GM21526 (cell line): ENCODE results near the gene FAP.

Experiments
- ATAC-seq: cut with Tn5 transposase; IDR thresholded peaks from one replicate; pipeline ENCODE4 v1.9.1; 2021; ENCODE audit warnings: moderate library complexity; ENCODE audit not compliant: unreplicated experiment, low FRiP score

Gene FAP

DNA sequence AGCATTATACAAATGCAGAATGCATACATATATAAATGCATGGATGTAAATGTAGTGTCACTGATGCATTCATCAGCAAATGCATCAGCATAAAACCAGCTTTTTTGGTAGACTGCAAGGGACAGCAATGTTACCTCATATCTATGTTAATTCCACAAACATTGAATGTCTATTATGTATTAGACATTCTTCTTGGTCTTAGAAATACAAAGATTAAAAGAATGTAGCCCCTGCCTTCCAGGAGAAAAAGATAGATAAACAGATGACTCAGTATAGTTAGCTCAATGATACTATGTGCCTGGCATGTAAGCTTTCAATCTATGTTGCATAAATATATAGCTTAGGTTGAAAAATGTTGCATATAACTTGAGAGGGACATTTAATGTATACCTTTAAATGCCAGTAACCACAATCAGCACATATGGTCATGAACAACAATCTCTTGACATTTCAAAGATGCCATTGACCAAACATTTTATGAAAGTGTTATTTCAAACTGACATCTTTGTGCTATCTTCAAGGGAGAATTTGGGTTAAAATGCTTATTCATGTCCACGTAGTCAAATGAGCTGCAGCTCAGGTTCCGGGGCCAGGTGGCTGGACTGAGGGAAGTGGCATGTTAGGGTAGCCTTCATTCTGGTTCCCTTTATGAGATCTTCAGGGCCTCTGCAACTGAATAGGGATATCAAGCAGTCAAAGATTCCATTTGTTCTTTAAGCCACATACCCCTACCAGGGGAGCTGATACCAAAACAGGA, 46.0 kb downstream of the FAP start:
- ATAC-seq: no peak

DNA sequence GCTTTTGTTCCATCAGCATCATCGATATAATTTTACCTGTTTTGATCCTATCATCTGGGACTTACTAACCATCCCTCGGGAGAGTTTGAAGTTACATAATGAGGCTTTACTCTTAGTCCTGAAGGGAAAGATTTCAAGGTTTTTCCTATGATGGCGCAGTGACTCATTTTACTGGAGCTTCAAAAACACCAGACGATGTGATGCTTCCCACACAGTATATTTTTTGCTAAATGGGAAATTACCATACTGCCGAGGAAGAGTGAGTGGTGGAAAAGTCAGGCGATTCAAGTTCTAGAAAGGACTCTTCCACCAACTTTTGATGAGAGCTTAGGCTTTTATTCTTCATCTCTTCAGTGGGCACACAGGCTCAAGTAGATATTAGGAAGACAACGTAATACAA, 46.6 kb downstream of the FAP start:
- no peak for ATAC-seq

DNA sequence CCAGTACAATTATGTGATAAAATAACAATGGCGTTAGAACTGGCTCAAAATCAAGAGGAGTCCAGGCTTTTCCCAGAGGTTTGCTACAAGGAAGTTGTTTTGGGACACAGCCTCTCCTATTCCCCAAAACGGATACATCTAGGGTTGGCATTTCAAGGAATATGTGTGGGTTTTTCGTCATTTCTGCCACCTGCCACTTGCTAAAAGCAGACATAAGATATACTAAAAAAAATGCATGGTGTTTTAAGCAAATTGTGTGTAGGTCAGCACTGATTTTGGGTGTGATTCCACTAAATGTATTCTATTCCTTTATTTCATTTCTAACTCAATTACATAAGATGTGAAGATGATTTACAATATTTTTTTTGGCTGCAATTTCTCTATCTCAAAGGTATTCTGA, 54.8 kb downstream of the FAP start:
- ATAC-seq: no peak

DNA sequence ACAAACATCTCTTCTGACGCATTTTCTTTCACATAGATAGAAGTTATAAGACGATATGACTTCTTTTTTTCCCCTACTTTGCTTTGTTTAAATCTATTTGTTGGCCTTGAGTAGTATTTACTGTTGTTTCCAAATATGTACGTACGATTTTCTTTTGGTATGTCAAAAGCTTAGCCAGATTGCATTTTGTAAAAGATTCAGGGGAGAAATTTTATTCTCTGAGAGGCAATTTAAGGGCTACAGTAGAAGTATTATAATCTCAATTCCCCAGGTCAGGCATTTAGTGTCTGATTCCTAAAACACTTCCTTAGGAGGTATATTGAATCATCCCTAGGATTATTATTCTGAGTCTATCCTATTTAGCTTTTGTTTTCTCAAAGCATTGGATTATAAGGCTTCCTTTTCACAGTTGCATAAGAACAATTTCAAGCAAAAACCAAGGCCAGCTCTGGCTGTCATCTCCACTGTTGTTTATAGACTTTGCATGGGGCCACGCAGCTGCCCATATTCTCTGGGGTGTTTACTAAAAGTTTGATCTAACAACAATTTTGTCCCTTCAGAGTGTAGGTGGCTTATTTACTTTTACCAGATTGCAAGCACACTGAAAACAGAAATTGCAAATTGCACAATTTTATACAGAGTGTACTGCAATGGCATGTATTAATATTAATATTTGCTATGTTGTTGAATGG, 57.6 kb downstream of the FAP start:
- no peak for ATAC-seq

DNA sequence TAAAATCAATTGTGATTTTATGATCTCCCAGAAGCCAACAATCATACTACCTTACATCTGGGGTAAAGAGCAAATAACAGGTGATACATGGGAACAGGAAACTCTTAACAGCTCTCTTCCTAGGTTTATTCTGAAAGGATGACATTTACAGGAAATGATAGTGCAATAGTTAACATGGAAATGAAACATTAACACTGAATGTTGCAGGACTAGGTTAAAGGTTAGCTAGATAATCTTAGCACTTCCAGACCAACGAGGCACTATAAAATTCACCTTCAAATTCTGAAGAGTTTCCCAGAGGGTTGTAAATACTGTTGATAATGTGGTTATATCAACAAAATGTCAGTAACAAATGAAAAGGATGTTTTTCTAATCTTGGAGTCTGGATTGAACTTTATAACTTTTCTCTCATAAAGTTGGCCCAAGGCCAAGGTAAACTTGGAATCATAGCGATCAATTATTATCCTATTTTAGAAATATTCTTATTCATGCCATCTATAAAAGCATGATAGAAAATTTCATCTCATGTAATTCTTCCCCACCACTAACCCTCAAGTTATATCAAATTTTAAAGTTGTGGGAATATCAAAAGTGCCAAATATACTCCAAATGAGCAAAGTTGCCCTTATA, 58.3 kb downstream of the FAP start:
- ATAC-seq: no peak

DNA sequence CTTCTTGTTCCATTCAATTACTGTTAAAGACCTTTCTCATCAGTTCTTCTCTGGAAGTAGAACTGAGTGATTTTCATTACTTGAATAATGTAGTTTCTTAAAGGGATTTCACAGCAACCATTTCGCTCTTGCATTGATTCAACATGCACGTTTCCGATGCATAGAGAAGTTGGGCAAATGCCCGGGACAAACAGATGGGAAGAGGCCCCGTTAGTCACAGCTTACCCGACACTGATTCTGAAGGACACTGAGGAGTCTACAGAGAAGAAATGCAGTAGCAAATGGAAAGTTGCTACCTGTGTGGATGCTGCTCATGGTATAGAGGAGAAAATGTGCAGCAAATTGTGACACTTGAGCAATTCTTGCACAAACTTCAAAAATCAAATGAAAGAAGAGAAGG, 58.9 kb downstream of the FAP start:
- ATAC-seq: no peak

DNA sequence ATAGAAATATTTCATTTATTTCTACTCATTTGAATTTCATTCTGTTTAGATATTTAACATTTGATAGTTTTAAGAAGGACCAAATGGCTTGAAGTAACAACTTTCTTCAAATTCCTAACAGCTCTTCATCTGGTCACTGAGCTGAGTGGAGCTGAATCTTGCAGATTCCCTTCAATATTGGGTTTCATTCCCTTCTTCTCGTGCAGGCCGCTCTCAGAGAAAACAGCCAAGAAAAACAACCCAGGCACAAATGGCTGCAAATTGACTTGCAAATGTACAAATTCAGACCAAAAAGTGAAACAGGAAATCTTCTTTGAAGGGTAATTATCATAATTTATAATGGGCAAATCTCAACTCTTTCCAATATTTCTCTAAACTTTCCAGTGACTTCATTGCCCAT, 60.9 kb downstream of the FAP start:
- ATAC-seq: no peak

DNA sequence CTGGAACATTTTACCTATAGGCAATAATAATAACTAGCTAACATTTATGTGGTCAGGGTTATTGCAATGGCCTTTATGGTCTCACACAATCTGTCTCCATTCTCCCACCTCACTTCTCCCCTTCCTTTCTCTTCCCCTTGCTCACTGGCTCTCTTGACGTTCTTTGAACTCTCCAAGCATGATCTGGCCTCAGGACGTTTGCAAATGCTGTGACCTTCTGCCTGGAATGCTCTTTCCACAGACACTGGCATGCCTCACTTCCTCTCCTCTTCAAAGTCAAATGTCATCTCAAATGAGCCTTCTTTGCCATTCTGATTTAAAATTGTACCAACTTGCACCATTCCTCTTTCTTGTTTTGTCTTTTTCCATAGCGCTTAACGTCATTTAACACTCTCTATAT, 65.9 kb downstream of the FAP start:
- ATAC-seq: no peak

DNA sequence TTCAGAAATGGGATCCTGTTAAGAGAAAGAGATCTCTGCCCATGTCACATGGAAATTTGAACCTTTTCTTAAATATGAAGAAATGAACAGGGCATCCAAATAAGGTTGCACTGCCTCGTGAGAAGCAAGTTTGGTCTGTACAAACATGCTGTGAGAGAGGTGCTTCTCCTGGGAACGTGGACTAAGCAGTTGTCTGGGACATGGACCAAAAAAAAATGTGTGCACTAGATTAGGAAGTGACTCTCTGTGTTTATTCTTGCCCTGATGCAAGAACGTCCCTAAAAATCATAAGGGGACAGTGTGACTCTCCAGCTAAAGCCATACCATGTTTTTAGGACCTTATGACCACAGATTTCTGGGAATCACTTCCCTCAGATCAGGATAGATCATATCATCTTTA, 67.5 kb downstream of the FAP start:
- ATAC-seq: no peak

DNA sequence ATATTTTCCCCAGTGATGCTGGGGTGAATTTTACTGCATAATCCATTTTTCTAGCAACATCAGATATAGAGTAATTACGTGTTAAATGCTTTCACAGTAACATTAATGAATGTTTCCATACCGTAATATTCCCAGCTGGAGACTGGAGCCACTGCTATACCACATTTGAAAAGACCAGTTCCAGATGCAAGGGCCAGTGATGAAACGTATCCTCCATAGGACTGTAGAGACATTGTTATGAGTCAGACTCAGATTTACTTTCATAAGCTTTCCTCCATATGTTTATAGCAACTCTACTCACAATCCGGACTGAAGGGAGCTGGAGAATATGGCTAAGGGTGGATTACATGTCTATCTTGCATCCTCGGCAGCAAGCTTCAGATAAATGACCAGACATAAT, 68.5 kb downstream of the FAP start:
- no peak for ATAC-seq

DNA sequence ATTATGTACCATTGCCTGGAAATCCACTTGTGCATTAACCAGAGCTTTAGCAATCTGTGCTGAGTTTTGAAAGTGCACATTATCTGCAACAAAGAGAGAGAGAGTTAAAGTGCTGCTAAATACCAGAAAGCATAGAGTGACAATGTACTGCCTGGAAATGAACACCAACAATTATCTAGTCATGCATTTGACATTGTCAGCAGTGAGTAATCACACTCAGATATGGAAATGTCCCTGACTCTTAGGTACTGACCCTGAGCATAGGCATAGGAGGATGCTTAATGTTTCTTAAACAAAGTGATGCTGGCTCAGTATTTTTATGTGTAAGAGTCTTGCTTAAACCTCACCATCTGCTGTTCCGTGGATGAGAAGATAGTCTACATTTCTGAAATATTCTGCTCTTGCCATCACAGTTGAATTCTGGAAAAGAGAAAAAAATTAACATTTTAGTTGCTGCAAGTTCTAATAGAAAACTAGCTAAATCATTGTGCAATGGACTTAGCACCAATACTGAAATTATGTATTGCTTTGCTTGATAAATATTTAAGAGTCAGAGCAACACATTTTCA, 70.4 kb downstream of the FAP start:
- ATAC-seq: no peak

DNA sequence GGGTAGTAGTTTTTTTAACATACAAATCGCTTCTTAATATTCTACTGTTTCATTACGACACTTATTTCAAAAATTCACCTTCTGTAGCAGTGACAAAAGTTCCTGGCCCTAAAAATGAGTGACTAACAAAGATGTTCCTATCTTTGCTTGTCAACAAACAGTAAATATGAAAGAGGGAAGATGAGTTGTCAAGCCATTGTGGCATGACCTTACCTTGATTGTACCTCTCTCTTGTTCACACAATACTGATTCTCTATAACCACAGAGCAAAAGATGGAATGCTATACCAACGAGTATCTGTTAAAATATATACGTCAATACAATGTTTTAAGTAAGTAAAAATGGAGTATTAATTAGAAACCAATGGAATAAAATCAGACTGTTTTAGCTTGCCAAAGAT, 76.5 kb downstream of the FAP start:
- no peak for ATAC-seq

DNA sequence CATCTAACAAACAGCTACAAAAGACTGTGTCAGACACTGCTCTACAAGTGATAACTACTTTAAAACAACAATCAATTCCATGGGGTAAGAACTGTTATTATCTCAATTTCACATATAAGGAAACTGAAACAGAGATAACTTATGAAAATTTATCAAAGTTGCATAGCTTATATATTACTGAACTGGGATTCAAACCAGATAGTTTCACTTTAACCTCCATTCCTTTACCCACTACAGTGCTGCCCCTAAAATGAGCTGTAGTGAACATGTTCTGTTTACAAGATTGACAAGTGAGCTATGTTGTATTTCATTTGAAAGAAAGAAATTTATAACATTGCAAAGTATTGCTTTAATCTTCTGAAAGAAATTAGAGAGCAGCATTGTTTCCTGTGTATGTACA, 77.1 kb downstream of the FAP start:
- no peak for ATAC-seq

DNA sequence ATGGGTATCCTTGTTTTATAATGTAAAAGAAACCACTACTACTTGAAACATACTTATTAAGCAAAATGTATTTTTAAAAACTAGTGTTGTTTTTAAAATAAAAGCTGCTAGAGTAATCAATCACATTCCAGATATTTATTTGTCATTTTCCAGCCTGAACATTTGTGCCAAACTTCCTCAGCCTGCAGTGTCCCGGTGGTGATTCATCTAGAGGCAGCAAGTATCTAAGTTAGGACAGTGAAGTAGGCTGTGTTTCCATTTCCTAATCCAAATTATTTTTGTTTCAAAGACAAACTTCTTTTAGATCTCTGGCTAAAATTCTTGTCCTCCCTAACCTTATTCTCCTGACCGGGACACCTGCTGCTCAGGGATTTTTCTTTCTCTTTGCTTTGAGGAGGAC, 78.4 kb downstream of the FAP start:
- ATAC-seq: no peak

DNA sequence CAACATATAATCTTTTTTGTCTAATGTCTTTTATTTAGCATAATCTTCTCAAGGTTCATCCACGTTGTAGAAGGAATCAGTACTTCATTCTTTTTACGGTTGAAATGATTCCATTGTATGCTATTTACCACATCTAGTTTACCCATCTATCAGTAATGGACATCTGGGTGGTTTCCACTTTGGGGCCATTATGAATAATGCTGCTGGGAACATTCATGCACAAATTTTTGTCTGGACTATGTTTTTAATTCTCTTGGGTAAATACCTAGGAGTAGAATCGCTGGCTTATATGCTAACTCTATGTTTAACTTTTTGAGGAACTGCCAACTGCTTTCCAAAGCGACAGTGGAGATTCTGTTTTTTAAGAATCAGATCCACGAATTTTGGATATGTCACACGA, 83.8 kb downstream of the FAP start:
- ATAC-seq: no peak

DNA sequence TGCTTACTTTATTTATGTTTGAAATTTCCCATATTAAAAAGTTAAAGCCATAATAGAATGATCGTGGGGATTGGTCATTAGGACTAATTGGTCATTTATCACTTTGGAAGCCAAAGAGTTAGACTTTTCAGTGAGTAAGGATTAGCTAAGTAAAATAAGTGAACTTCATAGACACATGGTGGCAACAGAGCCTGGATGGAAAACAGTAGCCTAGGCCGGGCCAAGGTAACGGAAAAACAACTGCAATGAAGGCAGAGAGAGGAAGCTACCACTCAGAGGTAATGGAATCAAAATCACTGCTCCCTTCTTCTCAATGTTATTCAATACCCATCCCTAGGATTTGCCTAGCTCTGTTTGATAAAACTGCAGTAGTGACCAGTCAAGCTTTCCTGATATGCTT, 87.1 kb downstream of the FAP start:
- ATAC-seq: no peak

DNA sequence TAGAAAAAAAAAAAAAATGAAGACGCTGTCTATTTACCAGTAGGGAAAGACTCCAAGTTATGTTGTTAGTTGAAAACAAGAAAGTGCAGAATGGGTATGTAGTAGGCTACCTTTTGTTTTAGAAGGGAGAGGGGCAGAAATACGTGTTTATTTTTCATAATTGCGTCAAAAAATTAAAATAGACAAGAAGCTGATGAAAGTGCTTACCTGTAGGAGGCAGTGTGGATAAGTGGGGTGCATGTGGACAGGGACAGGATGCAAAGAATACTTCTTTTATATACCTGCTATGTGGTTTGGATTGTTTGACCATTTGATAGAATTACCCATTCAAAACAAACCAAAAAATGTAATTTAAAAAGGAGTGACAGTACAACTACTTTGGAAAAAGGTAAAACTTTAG, 88.2 kb downstream of the FAP start:
- no peak for ATAC-seq

DNA sequence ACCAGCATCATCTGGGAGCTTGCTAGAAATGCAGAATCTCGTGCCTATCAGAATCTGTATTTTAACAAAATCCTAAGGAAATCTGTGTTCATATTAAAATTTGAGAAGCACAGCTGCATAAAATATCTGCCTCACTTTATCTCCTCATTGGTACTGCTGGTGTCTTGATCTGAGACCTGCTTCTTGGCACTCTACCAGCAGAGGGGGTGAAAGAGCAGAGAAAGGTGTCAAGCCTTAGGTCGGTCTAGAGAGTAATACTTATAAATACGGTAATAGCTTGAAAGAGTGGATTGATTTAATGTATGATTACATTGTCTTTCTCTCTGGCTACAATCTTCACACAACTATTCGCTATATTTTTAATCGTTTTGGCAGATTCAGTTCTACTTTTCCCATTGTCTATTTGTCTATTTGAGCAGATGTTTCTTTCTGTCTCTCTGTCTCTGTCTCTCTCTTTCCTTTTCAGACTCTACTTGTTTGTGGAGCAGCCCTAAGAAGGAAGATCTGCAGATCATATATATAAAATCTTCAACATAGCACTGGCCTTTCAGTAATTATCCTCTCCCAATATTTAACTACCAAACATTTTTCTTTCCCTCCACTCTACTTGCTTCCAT, 89.5 kb downstream of the FAP start:
- ATAC-seq: peak; percentile 99

DNA sequence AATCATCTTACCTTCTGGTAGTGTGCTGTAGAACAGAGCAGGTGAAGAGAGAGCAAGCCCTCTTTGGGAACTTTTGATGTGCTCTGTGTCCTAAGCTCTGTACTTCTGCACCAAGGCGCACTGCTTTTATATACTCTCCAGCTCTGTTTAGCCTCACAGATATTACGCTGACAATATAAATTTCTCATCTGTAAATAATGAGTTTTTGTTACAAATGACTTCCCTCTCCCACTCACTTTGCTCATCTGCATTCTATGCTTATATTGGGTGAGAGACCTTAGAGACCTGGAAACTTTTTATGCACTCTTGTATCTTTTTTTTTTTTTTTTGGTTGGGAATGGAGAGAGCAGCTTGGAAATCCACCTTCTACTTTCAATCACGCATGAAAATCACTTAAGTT, 91.1 kb downstream of the FAP start, which contains the start of gene GCG:
Gene GCG, minus strand, starts transcription at position 101 of the 400 bp plus-strand sequence. CDS start 3,069 bp downstream, outside the sequence.
- no peak for ATAC-seq

DNA sequence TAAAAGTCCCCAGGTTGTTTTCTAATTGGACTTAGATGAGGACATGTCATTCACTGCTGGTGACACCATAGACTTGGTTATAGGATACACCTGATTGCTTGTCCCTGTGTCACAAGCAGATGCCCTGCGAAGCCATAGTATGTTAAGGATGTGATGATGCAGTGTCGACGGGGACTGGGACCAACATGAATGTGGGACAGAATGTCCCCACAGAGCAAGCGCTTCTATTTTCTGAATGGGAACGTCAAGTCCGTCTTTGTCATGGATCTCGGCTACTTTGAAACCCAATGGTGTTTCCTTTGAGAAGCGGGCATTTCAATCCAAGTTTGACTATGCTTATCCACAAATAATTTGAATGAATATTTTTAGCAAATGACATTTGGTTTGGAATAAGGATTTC, 93.3 kb downstream of the FAP start:
- no peak for ATAC-seq

DNA sequence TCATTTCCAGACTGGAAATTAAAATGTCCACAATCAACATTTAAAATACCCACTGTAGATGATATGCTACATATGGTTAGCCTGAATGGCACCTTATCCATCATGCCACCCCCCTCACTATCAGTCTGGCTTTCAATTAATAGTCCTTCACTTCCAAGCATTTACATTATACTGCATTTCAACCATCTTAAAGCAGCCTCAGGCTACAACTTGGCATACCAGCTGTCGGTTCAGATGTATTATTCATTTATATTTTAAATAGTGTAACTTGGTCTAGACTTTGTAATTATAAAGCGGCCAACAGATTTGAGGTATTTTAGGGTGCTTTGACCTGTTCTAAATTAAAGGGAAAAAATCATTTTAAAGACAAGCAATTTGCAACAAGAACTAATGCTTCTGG, 93.8 kb downstream of the FAP start:
- no peak for ATAC-seq
